DMS 273 treated with DMSO at 0.1 percent for 48 hours (cell line): Measurements from ENCODE around the gene B3GLCT.
"Not testable (repeated sequence)": the region's sequence is repeated elsewhere in the genome, so short reads cannot be mapped to it uniquely, and the experiment has no call there.

Experiments used
- DNase-seq: peaks from one replicate; lab custom pipeline; 2025; lab: John Stamatoyannopoulos, UW

The B3GLCT gene

DNA sequence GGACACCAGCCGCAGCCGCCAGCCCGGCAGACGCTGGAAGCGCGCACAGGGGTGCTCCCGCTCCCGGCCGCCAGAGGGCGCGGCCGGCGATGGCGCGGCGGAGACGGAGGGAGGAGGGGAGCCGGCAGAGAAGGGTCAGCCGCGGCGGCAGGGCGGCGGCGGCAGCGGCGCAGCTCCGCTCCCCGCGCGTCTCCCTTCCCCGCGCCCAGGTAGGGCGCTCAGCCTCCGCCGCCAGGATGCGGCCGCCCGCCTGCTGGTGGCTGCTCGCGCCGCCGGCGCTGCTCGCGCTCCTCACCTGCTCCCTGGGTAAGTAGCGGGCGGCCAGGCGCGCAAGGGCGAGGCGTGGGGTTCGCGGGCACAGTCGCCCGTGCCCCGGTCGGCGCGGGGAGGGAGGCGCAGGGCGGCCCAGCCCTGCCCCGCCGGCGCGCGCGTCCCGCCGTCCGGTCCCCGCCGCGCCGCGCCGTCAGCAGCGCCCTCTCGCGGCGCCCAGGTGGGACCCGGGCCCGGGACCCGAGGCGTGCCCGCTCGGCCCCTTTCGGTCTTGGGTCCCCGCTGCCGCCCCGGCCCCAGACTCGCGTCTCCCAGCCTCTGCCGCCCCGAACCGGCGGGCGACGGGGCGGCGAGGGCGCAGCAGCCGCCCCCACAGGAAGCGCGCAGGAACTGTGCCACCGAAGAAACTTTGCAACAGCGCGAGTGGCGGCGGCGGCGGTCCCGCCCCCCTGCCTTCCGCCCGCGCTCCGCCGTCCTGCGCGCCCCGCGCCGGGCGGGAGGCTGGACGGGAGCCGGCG lies at the start of gene B3GLCT:
TSS of gene B3GLCT (plus strand) at position 127 of the 788 bp plus-strand sequence. CDS start at position 237, 110 bp downstream.
- no peak for DNase-seq

DNA sequence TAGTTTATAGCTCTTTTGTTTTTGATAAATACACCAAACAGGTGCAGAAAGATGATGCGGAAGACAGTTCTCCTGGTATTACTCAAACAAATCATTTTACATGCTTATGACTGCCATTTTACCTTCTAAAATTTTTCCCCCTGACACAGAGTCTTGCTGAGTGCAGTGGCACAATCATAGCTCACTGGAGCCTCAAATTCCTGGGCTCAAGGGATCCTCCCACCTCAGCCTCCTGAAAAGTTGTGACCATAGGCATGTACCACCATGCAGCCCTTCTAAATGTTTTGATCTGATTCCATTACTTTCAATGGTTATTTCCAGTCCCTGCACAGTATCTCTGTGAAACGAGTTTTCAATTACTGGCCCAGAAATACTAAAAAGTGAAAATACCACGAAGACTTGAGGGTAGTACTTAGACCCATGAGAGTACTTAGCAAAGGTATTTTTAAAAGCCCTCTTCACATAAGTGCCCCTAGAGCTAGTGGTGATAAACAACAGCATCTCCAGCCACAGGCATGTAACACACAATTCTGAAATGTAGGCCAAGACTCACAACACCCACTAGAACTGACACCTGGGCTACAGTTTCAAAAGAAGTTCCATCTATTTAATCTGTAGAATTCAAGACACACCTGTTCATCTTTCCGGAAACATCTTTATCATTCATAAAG lies 49.3 kb upstream of the B3GLCT start:
- DNase-seq, result no peak

DNA sequence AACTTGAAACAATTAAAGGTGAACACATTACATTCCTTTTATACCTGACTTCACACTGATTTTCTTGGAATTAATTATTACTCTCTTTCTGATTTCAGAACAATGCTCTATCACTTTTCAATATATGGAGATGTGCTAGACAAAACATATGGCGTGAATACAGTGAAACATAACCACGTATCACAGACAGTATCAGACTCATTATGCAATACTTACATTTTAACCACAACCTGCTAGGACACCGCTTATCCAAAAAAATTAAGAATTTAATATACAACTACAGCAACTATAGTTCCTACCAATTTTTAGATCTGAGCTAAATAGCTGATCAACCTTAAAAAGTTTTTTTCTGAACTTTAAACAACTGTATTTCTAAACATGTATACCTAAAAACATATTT lies 47.9 kb upstream of the B3GLCT start:
- no peak for DNase-seq

DNA sequence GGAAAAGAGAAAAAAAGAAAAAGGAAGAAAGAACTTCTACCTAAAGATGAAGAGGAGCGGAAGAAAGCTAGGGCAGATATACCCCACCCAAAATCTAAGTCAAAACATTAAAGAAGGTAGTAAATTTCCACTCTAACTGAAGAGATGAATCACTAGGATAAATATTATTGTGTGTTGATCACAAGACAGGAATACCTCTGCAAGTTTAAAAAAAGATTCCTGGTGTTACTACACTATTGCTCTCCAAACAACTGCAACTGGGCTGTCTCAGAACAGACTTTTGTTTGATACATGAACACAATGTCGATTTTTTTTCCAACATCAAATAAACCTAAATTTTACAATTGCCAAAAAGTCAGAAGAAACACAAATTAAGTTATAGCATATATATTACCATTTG lies 44.8 kb upstream of the B3GLCT start:
- no peak for DNase-seq

DNA sequence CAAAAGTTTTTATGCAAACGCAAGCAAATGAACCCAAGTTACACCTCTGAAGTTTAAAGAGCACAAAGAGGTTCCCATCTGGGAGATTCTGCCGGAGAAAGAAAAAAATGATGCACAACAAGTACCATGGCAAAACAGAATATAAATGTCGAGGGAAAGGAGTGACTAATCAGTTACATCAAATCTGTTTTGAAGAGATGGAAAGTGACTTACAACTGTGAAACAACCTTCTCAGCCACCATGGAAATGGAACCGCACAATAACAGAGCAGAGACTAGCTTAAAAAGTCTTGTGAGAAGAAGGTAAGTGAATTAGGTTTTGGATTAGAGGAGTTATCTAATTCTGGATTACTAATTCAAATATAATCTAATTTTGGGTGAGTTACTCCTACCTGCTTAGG lies 40.5 kb upstream of the B3GLCT start:
- DNase-seq, result no peak

DNA sequence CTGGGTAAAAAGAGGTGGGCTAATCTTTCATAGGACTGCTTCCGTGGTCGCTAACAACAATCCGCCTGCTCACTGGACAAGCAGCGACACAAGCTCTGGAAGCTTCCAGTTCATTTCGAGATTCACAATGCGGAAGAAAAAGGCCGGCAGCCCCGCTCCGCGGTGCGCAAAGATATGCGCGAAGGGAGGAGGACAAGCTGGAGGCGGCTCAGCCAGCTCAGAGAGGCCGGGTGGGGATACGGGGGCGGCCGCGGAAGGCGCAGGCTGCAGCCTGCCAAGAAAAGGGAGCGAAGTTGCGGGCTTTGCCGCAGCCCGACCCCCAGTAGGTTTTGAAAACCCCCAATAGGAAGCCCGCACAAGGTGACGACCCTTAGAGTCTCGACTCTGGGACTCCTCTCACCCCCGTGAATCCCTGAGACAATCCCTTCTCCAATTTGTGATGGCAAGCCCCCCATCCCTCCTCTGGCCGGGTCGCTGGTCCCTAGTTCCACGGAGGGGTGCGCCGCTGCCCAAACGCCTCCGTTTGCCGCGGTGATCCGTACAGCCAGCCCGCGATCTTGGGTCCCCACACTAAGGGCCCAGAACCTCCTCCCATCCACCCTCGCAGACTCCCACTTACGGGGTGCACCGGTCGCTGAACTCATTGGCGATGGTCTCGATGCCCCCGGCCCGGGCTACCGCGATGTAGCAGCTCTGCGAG lies 38.8 kb upstream of the B3GLCT start:
- no peak for DNase-seq

DNA sequence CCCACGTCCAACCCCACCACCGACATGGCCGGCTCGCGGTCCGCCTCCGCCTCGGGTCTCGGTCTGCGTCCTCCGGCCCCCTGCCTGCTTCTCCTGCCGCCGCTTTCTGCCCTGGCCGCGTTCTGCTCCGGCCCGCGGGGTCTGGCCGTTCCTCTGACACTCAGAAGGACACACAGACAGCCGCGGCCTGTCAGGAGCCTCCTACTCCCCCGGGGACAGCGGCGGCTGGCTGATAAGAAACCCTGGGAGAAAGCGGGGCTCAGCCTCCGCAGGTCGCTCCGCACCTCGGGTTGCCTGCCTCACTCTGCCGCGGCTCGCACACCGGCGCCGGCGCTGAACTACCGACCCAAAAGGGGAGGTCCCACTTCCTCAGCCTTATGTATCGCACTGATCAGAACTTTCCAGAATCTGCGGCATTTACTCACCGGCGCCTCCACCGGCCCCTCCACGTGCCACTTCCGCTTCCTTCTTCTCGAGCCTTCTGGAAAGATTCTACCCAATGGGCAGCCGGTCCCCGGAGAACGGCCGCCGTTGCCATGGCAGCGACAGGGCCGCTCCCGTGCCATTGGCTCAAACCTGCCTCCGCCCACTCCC lies 38.1 kb upstream of the B3GLCT start, which contains the start of gene HSPH1:
TSS of gene HSPH1 (minus strand) at position 348 of the 594 bp plus-strand sequence. CDS start at position 26, 322 bp downstream.
- peak; percentile 81 for DNase-seq

DNA sequence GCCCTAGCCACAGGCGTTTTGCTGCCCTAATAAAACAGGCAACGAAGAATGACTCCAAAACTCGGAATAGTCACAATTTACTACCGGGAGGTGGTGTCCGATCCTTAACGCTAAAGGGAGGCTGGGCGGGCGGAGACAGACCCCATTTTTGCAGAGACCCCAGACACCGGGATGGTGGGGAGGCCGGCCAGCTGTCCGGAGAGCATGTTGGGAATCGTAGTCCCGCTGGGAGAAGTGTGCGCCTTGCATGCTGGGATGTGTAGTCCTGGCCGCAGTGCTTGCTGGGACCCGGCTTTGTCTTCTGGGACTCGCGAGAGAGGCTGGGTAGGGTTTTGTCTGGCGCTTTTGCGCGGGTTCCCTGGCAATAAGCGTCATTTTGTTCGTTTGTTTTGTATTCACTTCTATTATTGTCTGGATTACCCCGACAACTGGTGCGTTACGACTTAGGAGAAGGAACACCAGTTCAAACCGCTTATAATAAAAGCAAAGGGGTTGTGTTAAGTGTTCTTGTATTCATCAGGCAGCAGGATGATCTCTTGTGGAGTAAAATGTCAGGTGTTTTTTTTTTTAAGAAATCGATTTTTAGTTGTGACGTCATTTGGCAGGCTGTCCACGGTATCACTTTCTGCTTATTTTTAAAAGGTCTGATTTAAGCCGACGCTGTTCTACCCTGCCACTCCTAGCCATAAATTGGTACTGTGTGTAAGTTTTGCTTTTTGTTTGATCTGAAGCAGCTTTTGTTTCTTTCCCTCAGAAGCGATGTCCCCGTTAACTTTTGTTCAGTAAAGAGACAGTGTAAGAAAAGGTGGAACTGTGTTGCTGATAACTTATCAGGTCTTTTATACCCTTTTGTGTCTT lies 37.4 kb upstream of the B3GLCT start:
- peak; percentile 93 for DNase-seq

DNA sequence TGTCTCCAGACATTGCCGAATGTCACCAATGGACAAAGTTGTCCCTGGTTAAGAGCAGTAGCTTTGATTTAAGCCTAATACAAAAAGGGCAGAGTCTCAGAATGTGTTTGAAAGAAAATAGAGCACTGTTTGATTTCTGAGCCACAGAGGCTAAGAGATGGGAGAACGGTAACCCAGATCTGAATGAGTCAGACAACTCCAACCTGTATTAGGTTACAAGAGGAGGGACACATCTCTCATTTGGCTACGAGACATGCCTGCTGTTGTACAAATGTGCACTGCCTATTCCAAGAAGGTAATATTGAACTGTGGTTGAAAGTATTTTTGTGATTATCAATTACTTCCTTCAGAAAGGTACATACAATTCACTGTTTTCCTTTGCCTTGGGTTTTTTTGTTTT lies 33.2 kb upstream of the B3GLCT start:
- no peak for DNase-seq

DNA sequence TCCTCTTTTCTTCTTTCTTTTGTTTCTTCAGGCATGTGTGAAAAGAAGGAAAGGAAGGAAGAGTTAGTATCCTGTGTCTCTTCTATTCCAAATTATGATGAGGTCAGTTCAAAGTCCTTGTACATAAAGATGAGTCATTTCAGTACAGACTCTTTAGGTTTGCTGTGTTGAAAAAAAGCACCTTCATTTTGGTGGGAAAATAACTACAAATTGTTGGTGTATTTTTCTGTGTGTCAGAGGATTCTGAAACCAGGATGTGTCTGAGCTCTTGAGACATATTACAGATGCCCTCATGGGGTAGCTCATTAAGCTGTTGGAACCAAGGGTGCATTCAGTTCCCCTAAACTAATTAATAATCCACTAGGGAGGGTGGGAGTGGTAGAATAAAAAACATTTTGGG lies 32.3 kb upstream of the B3GLCT start:
- no peak for DNase-seq

DNA sequence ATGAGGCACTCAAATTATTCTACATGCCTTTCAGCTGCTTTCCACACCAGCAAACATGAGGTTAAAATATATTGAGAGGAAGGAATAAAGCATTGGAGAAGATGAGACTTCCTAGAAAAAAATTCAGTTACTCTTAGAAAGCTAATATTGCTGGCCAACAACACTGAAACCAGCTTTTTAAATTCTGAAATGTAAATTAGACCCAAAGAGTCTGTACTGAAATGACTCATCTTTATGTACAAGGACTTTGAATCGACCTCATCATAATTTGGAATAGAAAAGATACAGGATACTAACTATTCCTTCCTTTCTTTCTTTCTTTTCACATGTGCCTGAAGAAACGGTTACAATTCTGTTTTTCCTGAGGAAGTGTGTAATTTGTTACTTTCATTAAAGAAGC lies 31.6 kb upstream of the B3GLCT start:
- no peak for DNase-seq

DNA sequence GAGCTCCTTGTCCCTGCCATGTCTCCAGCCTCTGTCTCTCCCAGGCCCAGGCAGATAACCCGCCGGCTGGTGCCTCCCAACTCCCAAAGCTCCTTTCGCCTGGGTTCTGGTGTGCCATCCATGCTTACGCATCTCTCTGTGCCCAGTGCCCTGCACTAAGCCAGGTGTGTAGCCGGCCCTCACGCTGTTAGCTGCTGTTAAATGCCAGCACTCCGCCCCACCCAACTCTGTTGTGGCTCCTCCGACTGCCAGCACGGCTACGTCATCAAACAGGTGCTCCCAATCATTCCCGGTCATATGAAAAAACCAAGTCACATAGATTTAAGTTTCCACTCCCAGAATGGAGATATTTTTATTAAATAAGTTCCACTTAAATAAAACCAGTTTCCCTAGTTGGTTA lies 31.0 kb upstream of the B3GLCT start:
- no peak for DNase-seq

DNA sequence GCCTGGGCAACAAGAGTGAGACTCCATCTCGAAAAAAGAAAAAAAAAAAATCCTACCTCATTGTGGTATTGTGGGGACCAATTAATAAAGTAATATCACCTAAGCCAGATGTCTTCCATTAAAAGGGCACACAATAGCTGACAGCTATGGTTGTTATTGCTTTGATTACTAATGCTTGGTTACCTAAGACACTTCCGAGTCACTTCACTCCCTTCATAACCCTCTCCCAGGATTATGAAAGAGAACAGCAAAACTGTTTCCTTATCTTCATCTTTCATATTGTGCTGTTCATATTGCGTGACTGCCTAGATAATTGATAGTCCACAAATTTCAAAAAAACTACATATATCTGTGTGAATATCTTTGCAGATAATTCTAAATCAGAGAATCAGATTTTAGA lies 27.8 kb upstream of the B3GLCT start:
- no peak for DNase-seq

DNA sequence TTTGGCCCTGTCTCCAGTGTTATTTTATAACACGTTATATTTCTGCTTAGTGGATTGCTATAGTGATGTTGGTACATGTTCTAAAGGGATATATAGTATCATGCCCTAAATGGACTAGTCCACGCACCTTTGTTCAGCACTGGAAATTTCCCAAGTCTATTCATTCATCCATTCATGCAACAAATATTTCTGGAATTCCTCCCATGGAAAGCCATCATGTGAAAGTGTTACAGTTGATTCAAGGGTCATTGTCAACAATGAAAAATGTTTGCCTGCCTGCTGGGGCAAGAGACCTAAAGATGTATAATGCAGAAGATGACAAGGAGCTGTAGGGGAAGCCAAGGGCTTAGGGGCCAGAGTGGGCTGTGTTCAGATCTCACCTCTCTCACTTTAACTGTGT lies 27.2 kb upstream of the B3GLCT start:
- DNase-seq, result no peak

DNA sequence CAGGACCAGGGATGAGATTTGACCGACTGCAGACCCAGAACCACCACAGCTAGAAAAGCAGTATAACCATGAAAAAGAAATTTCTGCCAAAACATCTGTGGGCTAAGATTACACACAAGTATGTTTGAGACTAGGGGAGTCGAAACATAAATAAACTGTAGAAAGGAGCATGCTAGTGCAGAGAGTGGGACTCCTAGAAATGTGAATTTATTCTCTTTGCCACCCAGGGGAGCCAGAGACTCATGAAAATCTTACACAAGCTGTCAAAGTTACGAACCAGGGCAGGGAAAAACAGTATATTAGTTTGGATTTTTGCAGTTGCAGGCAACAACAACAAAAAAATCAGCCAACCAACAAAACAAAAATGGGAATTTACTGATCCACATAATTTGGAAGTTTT lies 25.8 kb upstream of the B3GLCT start:
- DNase-seq, result no peak

DNA sequence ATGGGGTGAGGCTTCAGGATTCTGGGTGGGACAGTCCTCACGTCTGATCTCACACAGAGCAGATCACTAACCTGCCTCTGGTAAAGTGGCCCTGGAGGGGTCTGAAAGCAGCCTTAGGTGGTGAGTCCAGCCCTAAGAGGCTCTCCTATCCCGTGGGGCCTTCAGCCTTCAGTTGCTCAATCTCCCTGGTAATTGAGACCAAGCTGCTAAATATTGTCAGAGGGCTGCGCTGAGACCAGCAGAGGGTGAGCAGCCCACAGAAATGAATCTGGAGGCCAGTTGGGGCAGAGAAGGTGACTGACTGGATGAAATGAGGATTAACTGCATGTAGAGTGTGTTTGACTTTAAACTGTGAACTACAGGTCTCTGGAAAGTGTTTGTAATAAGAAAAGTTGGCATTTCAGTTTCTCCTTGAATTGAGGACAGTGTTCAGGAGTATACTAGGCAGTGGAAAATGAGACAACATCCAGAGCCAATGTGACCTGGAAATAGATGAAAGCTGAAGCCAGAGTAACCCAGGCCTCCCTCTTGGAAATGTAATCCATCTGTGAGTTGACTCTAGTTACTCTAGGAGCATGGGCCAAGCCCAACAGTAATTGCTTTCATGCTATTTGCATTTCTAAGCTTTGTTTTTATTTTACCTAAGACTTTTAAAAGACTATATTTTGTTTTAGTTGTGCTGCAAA lies 23.8 kb upstream of the B3GLCT start:
- DNase-seq, result no peak

DNA sequence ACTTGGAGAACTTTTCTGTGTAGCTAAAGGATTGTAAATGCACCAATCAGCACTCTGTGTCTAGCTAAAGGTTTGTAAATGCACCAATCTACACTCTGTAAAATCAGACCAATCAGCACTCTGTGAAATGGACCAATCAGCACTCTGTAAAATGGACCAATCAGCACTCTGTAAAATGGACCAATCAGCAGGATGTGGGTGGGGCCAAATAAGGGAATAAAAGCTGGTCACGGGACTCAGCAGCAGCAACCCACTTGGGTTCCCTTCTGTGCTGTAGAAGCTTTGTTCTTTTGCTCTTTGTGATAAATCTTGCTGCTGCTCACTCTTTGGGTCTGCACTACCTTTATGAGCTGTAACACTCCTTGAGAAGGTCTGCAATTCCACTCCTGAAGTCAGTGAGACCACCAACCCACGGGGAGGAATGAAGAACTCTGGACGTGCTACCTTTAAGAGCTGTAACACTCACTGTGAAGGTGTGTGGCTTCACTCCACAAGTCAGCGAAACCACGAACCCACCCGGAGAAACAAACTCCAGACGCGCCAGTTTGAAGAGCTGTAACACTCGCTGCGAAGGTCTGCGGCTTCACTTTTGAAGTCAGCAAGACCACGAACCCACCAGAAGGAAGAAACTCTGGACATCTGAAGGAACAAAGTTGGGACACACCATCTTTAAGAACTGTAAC lies 21.8 kb upstream of the B3GLCT start:
- not testable (repeated sequence) for DNase-seq

DNA sequence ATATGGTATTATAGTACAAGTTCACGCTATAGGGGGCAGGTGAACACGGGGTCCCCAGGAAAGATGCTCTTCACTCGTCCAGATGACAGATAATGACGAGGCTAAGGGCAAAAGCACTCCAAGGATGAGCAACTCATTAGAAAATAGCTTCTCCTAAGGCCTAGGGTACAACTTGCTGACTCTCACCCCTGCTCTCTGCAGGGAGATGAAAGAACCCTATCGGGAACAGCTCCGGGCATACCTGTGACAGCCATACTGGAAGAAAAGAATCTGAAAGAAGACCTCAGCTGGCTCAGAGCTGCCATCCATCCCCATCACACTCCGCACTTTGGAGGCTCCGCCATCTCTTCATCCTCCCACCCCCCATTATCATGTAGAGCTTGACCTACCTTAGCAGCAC lies 20.5 kb upstream of the B3GLCT start:
- DNase-seq, result no peak

DNA sequence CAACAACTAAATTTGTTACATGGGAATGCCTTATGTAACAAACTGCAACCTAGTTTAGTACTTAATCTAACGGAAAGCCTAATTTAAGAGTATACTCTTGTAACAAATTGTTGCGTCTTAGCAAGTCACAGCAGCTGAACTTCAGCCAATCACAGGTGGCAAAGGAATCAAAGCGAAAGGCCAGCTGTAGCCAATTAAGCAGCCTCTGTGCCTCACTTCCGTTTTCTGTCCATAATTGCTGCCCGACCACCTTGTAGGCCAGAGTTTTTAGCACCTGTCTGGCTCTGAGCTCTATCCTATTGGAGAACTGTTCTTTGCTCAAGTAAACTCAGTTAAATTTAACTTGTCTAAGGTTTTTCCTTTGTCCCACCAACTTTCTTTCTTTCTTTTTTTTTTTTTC lies 20.0 kb upstream of the B3GLCT start:
- DNase-seq, result no peak

DNA sequence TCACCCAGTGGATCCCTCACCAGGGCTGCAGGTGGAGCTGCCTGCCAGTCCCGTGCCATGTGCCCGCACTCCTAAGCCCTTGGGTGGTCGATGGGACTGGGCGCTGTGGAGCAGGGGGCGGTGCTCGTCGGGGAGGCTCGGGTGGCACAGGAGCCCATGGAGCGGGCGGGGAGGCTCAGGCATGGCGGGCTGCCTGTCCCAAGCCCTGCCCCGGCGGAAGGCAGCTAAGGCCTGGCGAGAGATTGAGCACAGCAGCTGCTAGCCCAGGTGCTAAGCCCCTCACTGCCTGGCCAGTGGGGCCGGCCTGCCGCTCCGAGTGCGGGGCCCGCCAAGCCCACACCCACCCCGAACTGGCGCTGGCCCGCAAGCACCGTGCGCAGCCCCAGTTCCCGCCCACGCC lies 16.8 kb upstream of the B3GLCT start:
- no peak for DNase-seq
